OCI-LY3 (cell line): ENCODE measurements around the gene PYGM.

Experiments
- CTCF ChIP-seq: fragments of 200-600, 300-600 bp; sonication (generic); IDR thresholded peaks from 2 replicates; pipeline ENCODE4 v1.5.1; 2014; ENCODE audit warnings: antibody characterized with exemption, low read length, low read depth
- EZH2phosphoT487 ChIP-seq: fragments of 200-600 bp; shearing (Covaris generic); IDR thresholded peaks from 2 replicates; pipeline ENCODE4 v1.6.1; 2018; ENCODE audit warnings: antibody characterized with exemption, mixed run types, low read depth

GRCh38 chr11:64753019-64753379, 6.8 kb downstream of the PYGM start:
- no peak for TF ChIP-seq CTCF
- TF ChIP-seq EZH2phosphoT487: no peak
